Fibroblast of pulmonary artery (primary cell): ENCODE measurements around the gene SLC7A14.
A peak's percentile ranks its signal among the peaks of the same experiment; 100 is the strongest.

Source experiments
- DNase-seq: peaks from one replicate; pipeline ENCODE4 v3.0.0-alpha.2; 2010; ENCODE audit warnings: low read depth
- H3K4me3 ChIP-seq: replicated peaks from 2 replicates; pipeline ENCODE4 v1.5.1; 2011; ENCODE audit warnings: low read depth, mild to moderate bottlenecking, control low read depth, low read length, moderate library complexity
- CTCF ChIP-seq: IDR thresholded peaks from 2 replicates; pipeline ENCODE4 v1.5.1; 2011; ENCODE audit warnings: mild to moderate bottlenecking, control low read depth, low read length, inconsistent platforms; ENCODE audit errors: missing control alignments

Gene SLC7A14

GRCh38 chr3:170440344-170440743 lies 145.5 kb downstream of the SLC7A14 start:
- no peak overlapping the region for H3K4me3 ChIP-seq

GRCh38 chr3:170438836-170439235 lies 147.0 kb downstream of the SLC7A14 start:
- DNase-seq: no peak
- no peak for TF ChIP-seq CTCF

More at GRCh38 chr3:170440344-170440743, 145.5 kb downstream of the SLC7A14 start:
- peak; percentile 51 for DNase-seq
- no peak for TF ChIP-seq CTCF

GRCh38 chr3:170437696-170438407 lies 148.0 kb downstream of the SLC7A14 start:
- TF ChIP-seq CTCF: no peak
- no peak overlapping the region for H3K4me3 ChIP-seq
- DNase-seq: no peak

More at GRCh38 chr3:170438836-170439235, 147.0 kb downstream of the SLC7A14 start:
- H3K4me3 ChIP-seq: no peak overlapping the region

GRCh38 chr3:170437176-170437575 lies 148.7 kb downstream of the SLC7A14 start:
- DNase-seq: no peak
- TF ChIP-seq CTCF: no peak
- H3K4me3 ChIP-seq: no peak overlapping the region

- H3K4me3 ChIP-seq: no peak overlapping the region
- no peak for TF ChIP-seq CTCF
- no peak for DNase-seq
Measured at GRCh38 chr3:170436697-170437096, 149.2 kb downstream of the SLC7A14 start.

- no peak for DNase-seq
- no peak overlapping the region for H3K4me3 ChIP-seq
- TF ChIP-seq CTCF: no peak
Measured at GRCh38 chr3:170432416-170432815, 153.5 kb downstream of the SLC7A14 start.

- no peak for TF ChIP-seq CTCF
- no peak for DNase-seq
- no peak overlapping the region for H3K4me3 ChIP-seq
Measured at GRCh38 chr3:170431054-170431453, 154.8 kb downstream of the SLC7A14 start.
